Choroid plexus epithelial cell (primary cell): Measurements from ENCODE around the gene PDLIM1.

Experiments used
- DNase-seq: peaks from one replicate; pipeline ENCODE4 v3.0.0-alpha.2; 2010; ENCODE audit warnings: low read depth
- H3K4me3 ChIP-seq: 2 replicates; pipeline ENCODE4 v1.5.1; 2011; ENCODE audit warnings: low read depth, mild to moderate bottlenecking, control low read depth, low read length, moderate library complexity
- TF ChIP-seq, protein P1 (sequence below): conservative IDR thresholded peaks from 2 replicates; pipeline ENCODE4 v1.5.1; 2011; ENCODE audit warnings: low read depth, mild to moderate bottlenecking, control low read depth, inconsistent platforms, low read length, moderate library complexity

Gene PDLIM1

DNA sequence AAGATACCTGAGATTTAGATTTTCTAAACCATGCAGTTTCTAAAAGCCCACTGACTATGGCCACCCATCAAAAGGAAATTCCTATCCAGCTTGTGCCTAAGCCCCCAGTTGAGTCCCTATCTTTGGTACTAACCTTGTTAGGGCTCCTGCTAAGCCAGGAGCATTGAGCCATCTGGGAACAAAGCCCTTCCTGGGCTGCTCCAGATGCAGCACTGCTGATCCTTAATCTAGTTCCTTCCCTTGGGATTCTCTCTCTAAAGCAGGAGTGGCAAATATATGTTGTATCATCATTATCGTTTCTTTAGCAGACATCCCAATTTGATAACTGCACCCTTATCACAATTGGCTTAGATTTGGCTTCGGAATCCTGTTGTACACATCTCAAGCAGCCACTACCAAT, 24.7 kb upstream of the PDLIM1 start:
- TF ChIP-seq, protein P1, sequence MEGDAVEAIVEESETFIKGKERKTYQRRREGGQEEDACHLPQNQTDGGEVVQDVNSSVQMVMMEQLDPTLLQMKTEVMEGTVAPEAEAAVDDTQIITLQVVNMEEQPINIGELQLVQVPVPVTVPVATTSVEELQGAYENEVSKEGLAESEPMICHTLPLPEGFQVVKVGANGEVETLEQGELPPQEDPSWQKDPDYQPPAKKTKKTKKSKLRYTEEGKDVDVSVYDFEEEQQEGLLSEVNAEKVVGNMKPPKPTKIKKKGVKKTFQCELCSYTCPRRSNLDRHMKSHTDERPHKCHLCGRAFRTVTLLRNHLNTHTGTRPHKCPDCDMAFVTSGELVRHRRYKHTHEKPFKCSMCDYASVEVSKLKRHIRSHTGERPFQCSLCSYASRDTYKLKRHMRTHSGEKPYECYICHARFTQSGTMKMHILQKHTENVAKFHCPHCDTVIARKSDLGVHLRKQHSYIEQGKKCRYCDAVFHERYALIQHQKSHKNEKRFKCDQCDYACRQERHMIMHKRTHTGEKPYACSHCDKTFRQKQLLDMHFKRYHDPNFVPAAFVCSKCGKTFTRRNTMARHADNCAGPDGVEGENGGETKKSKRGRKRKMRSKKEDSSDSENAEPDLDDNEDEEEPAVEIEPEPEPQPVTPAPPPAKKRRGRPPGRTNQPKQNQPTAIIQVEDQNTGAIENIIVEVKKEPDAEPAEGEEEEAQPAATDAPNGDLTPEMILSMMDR: no peak
- DNase-seq: no peak

DNA sequence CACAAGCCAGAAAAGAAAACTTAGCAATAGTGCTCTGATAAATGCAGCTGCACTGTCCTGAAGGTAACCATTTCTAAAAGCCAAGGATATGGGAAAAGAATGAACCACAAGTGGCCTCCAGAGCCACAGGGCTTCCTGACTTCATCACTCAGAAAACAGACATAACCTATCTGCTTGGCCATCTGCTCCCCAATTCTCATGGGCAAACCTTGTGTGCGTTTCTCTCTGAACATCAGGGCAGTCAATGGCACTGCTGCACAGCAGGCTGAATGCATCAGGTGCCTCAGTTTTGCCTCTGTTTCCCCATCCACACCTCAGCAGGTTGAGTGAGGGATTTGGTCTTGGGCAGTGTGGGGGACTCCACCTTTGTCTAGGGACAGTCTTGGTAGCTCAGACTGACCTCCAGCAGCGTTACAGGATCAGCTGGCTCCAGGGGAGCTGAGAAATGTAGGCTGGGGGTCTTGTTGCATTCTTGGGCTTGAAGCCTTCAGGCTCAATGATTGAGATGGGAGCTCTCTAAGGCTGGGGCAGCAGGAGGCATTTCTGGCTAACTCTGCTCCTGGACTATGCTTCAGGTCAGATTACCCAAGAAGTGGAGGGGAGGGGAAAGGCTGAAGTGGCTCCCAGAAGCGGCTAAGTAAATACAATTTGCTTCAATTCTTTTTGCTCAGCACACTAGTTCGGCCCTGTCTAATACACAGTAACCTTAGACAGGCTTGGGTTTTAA, 23.6 kb upstream of the PDLIM1 start:
- TF ChIP-seq, protein P1: no peak
- H3K4me3 ChIP-seq: no peak overlapping the region
- DNase-seq: no peak

More for the DNA sequence above, 24.7 kb upstream of the PDLIM1 start:
- H3K4me3 ChIP-seq: no peak overlapping the region

DNA sequence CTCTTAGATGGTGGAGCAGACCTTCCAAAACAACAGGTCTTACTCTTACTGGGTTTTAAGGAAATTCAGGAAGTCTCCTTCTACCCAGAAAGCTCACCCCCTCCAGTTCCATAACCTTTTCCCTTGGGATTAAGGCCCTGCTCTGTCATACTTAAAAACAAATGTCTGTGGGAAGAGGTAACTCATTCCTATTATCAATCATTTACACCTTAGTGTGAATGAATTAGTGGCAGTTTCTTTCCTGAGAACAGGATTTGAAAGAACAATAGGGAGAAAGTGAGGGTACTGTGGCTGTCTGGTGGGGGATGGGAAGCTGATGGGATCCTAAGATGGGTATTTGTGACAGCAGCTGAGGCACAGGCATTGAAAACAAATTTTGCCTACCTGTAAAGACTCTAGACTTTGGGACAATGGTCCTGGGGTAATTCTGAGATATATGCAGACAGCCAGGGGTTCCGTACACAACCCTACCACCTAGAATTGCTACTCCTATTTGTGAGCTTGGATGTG, 22.2 kb upstream of the PDLIM1 start:
- no peak overlapping the region for H3K4me3 ChIP-seq
- no peak for DNase-seq
- TF ChIP-seq, protein P1: no peak

DNA sequence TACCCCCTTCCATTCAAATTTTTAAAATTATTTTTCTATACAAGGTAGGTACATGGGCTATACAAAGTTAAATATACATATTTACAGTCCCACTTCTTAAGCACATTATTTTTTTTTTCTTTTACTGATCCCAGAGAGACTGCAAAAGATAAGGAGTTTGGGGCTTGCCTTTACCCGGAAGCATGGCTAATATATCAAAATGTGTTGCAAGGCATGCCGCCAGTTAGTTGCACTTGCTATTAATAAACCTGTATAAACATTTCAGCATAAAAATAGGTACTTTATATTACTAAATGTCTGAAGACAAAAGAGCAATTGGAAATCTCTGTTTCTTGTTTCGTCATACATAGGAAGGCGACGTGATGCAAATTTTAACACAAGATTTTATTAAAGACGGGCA, 21.5 kb upstream of the PDLIM1 start:
- no peak for DNase-seq
- TF ChIP-seq, protein P1: no peak
- H3K4me3 ChIP-seq: no peak overlapping the region

DNA sequence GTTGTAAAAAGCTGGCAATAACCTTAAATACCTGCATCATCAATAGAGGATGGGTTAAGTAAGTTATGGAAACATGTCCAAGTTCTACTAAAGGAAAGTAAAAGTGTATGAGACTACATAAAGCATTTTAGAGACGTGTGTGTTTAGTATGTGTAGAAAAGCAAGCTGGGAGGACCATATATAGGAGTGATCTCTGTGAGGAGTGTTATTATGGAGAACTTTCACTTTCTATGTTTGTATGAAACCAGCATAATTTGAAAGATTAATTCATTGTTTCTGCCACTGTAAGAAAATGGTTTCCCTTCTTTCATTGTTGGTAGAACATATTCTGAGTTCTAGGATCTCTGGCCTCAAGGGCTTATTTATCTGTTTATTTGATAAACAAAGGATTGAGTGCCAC, 19.2 kb upstream of the PDLIM1 start:
- no peak for DNase-seq
- H3K4me3 ChIP-seq: no peak overlapping the region
- TF ChIP-seq, protein P1: no peak

DNA sequence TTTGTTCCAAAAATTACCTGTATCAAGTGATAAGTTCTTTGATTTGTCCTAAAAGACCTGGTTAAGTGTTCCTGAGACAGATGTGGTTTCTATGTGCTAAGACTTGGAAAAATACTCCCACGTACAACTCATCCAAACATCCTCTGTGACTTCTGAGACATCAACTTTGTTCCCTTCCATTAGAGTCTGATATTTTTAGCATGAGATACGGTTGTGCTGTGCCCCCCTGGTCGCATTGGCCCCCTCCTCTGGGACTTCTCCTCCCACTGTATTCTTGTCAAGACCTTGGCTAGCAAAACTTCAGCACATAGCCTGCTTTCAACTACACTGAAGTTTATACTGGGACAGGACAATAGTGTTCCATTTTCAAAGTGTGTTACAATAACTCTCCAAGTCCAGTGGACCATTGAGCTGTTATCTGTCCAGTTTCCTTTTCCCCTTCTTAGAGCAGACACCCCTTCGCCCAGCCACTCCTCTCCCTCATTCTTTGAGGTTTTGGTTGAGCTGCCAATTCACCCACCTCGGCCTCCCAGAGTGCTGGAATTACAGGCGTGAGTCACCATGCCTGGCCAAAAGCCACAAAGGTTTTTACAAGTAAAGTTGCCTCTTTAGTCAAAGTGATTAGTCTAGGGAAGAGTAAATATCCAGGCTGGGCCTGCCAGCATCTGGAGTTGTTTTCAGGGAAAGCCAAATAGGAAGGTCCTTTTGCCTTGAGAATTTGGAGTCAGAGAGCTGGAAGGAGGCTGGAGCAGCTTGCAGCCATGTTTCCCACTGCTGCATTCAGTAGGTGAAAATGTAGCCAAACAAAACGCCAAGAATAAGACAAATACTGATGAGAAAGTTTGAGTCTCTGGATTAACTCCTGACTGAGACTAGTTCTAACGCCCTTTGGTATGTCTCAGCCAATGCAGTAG, 17.8 kb upstream of the PDLIM1 start:
- TF ChIP-seq, protein P1: no peak
- H3K4me3 ChIP-seq: no peak overlapping the region
- peak; percentile 98 for DNase-seq
